IMR-90 (cell line): Measurements from ENCODE around the gene CEP85. TPM values are rescaled to one million over a fixed set of nuclear protein-coding genes. Genes with fewer than 3 reads are reported as not detected.

ENCODE experiments used
- ATAC-seq: fragments of 200-7000 bp; cut with Tn5 transposase; 2 replicates; pipeline ENCODE4 v1.9.1; 2020; ENCODE audit warnings: low read depth, mild to moderate bottlenecking, moderate library complexity
- BruUV-seq: library from RNA; stranded (reverse); fragments of 400-500 nt; replicated peaks from 2 replicates; lab custom pipeline; 2021; lab: Mats Ljungman, UMichigan
- CTCF ChIA-PET: fragments of 300-600 bp; formaldehyde crosslinking; extraction: SDS; loops from one replicate; lab custom pipeline; 2021; ENCODE audit warnings: antibody characterized with exemption; lab: Yijun Ruan, JAX
- POLR2A ChIA-PET: fragments of 300-600 bp; sonication (Branson Sonifier 250); formaldehyde crosslinking; loops from one replicate; lab custom pipeline; 2022; ENCODE audit warnings: antibody characterized with exemption; ENCODE audit not compliant: unreplicated experiment; lab: Charles Lee
- DNase-seq: peaks from one replicate; pipeline ENCODE4 v3.0.0; 2013
- H2AFZ ChIP-seq: replicated peaks from 2 replicates; pipeline ENCODE3; 2013; ENCODE audit warnings: low read length, mild to moderate bottlenecking; ENCODE audit not compliant: poor library complexity
- H2AK5ac ChIP-seq: 2 replicates; pipeline ENCODE4 v1.6.1; 2013; ENCODE audit warnings: low read depth, low read length, inconsistent platforms
- H2AK9ac ChIP-seq: replicated peaks from 2 replicates; pipeline ENCODE3; 2013; ENCODE audit warnings: mild to moderate bottlenecking, low read depth, low read length, moderate library complexity; ENCODE audit not compliant: poor library complexity
- H2BK120ac ChIP-seq: 2 replicates; pipeline ENCODE4 v1.6.1; 2013; ENCODE audit warnings: low read depth, low read length, inconsistent platforms
- H2BK15ac ChIP-seq: 3 replicates; pipeline ENCODE4 v1.6.1; 2013; ENCODE audit warnings: low read depth, low read length, inconsistent platforms
- H2BK20ac ChIP-seq: 2 replicates; pipeline ENCODE4 v1.6.1; 2013; ENCODE audit warnings: low read depth, mild to moderate bottlenecking, inconsistent platforms, low read length, moderate library complexity
- H2BK5ac ChIP-seq: 2 replicates; pipeline ENCODE4 v1.6.1; 2013; ENCODE audit warnings: mild to moderate bottlenecking, low read depth, low read length, inconsistent platforms; ENCODE audit not compliant: poor library complexity, severe bottlenecking
- H3K14ac ChIP-seq: replicated peaks from 2 replicates; pipeline ENCODE4 v1.6.1; 2013; ENCODE audit warnings: low read depth, low read length, inconsistent platforms
- H3K18ac ChIP-seq: 2 replicates; pipeline ENCODE4 v1.6.1; 2013; ENCODE audit warnings: low read depth, low read length, control low read depth
- H3K23ac ChIP-seq: 2 replicates; pipeline ENCODE4 v1.6.1; 2013; ENCODE audit warnings: low read depth, low read length, inconsistent platforms
- H3K27ac ChIP-seq: 2 replicates; pipeline ENCODE4 v1.5.1; 2013; ENCODE audit warnings: mild to moderate bottlenecking, control low read depth, low read length; ENCODE audit not compliant: insufficient read depth
- H3K27me3 ChIP-seq: 2 replicates; pipeline ENCODE4 v1.6.1; 2013; ENCODE audit warnings: low read length; ENCODE audit not compliant: control insufficient read depth, insufficient read depth
- H3K36me3 ChIP-seq: 2 replicates; pipeline ENCODE4 v1.6.1; 2013; ENCODE audit warnings: low read length, mixed read lengths; ENCODE audit not compliant: control insufficient read depth, insufficient read depth
- H3K4ac ChIP-seq: 2 replicates; pipeline ENCODE4 v1.6.1; 2013; ENCODE audit warnings: low read depth, low read length, inconsistent platforms
- H3K4me1 ChIP-seq: 2 replicates; pipeline ENCODE4 v1.6.1; 2013; ENCODE audit warnings: low read length, mixed read lengths; ENCODE audit not compliant: control insufficient read depth, insufficient read depth
- H3K4me2 ChIP-seq: 2 replicates; pipeline ENCODE4 v1.6.1; 2013; ENCODE audit warnings: low read depth, mild to moderate bottlenecking, control low read depth, low read length, moderate library complexity
- H3K4me3 ChIP-seq: 2 replicates; pipeline ENCODE4 v1.5.1; 2013; ENCODE audit warnings: low read depth, mild to moderate bottlenecking, control low read depth, low read length, moderate library complexity; ENCODE audit not compliant: insufficient read depth
- H3K56ac ChIP-seq: 2 replicates; pipeline ENCODE4 v1.6.1; 2013; ENCODE audit warnings: low read length, inconsistent platforms; ENCODE audit not compliant: insufficient read depth; ENCODE audit errors: extremely low read depth
- H3K79me1 ChIP-seq, 2 experiments: 2 replicates each; pipeline ENCODE4 v1.6.1; 2013; ENCODE audit warnings: low read length in 2 of 2, inconsistent platforms in 1 of 2, low read depth in 1 of 2
- H3K9ac ChIP-seq: 2 replicates; pipeline ENCODE4 v1.6.1; 2013; ENCODE audit warnings: low read depth, low read length, control low read depth
- H3K9me1 ChIP-seq: 2 replicates; pipeline ENCODE4 v1.6.1; 2013; ENCODE audit warnings: low read length, inconsistent platforms; ENCODE audit not compliant: insufficient read depth
- H3K9me3 ChIP-seq: 2 replicates; pipeline ENCODE4 v1.6.1; 2013; ENCODE audit warnings: low read length; ENCODE audit not compliant: control insufficient read depth, insufficient read depth
- H4K20me1 ChIP-seq: 2 replicates; pipeline ENCODE4 v1.6.1; 2013; ENCODE audit warnings: low read length, inconsistent platforms; ENCODE audit not compliant: insufficient read depth
- H4K5ac ChIP-seq: 2 replicates; pipeline ENCODE4 v1.6.1; 2013; ENCODE audit warnings: mild to moderate bottlenecking, low read depth, low read length, control low read depth
- H4K8ac ChIP-seq, 2 experiments: 2 replicates each; pipeline ENCODE4 v1.6.1; 2013; ENCODE audit warnings: low read depth in 2 of 2, low read length in 2 of 2, control low read depth in 1 of 2, inconsistent platforms in 1 of 2
- H4K91ac ChIP-seq: 2 replicates; pipeline ENCODE4 v1.6.1; 2013; ENCODE audit warnings: low read depth, low read length, inconsistent platforms; ENCODE audit not compliant: insufficient read depth
- CHD1 ChIP-seq: IDR thresholded peaks from 2 replicates; pipeline ENCODE4 v1.6.1; 2012; ENCODE audit warnings: low read depth, low read length, improper control_type of control experiment
- CTCF ChIP-seq: conservative IDR thresholded peaks from 2 replicates; pipeline ENCODE4 v1.5.1; 2012; ENCODE audit warnings: mild to moderate bottlenecking, low read depth, low read length, improper control_type of control experiment
- ELK1 ChIP-seq: fragments of 150-350 bp; IDR thresholded peaks from 2 replicates; pipeline ENCODE4 v1.6.1; 2016; ENCODE audit warnings: low read depth, mild to moderate bottlenecking, low read length, moderate library complexity, borderline replicate concordance
- MAZ ChIP-seq: IDR thresholded peaks from 2 replicates; pipeline ENCODE4 v1.6.1; 2012; ENCODE audit warnings: low read depth, mild to moderate bottlenecking, low read length, improper control_type of control experiment, moderate library complexity, borderline replicate concordance
- USF2 ChIP-seq: fragments of 150-350 bp; IDR thresholded peaks from 2 replicates; pipeline ENCODE4 v1.6.1; 2017; ENCODE audit warnings: mild to moderate bottlenecking, antibody characterized with exemption, low read length, low read depth
- WGBS, 2 experiments: methylation state at CpG; one replicate each; pipeline versions ENCODE4 v1.1.5 to v1.1.7; 2013; ENCODE audit warnings: missing lambda C conversion rate in 2 of 2; ENCODE audit not compliant: insufficient read length in 1 of 2; ENCODE audit errors: extremely low coverage in 2 of 2; 5-methylcytosine and 5-hydroxymethylcytosine counted together
- dilution Hi-C: fragments of 300-500 bp; cut with HindIII; formaldehyde crosslinking; loops from one replicate; pipeline ENCODE4 v1.14.3; 2018; ENCODE audit warnings: low sequenced_read_pairs; ENCODE audit not compliant: unreplicated experiment
- in situ Hi-C: fragments of 300-500 bp; cut with MboI; formaldehyde crosslinking; loops from 3 replicates; pipeline ENCODE4 v1.14.3; 2019; ENCODE audit warnings: low sequenced_read_pairs, inconsistent platforms, mixed read lengths
- intact Hi-C: fragments of 100-400 bp; cut with micrococcal nuclease; formaldehyde crosslinking; loops from 2 replicates; pipeline ENCODE4 v1.10.0; 2022
- polyA plus RNA-seq, 3 experiments: library from polyadenylated mRNA; depleted of rRNA; stranded (reverse); fragments of >200 nt; gene quantifications; 2 replicates each; pipeline ENCODE4 v1.2.3, GENCODE V29; 2012; ENCODE audit warnings: low replicate concordance in 1 of 3
- total RNA-seq: library from RNA; depleted of rRNA; stranded (reverse); fragments of >200 nt; gene quantifications from 2 replicates; pipeline ENCODE4 v1.2.3, GENCODE V29; 2012

Gene CEP85
- total and polyA plus RNA-seq, 2 of the 4 experiments (the other 2 are of a cell fraction) = 11.5 to 11.8 TPM

GRCh38 chr1:26257222-26257621, 23.2 kb downstream of the CEP85 start:
- in situ Hi-C loops (no loop called here), intact Hi-C loops (no loop called here), dilution Hi-C loops (no loop called here)
- Histone ChIP-seq H3K9ac (no peak overlapping the region), H2BK5ac (no peak overlapping the region), H3K36me3 (peaks cover 15% of the 10 kb centered on the region), H3K4me1 (no peaks in the 10 kb centered on the region), H4K91ac (no peak overlapping the region), H2BK120ac (no peak overlapping the region), H2AK9ac (no peak overlapping the region), H3K79me1 (peaks cover 7 to 16% of the 10 kb centered on the region in 2 experiments; a peak in 2 of 4 replicates), H3K18ac (no peak overlapping the region), H3K9me1 (0 out of 2 replicates have a peak, but pooled peaks cover 3% of the 10 kb centered on the region), H3K27ac (no peak overlapping the region), H4K20me1 (no peaks in the 10 kb centered on the region), H2AK5ac (no peak overlapping the region), H4K8ac (no peak overlapping the region), H3K4me3 (no peak overlapping the region), H2AFZ (no peak overlapping the region), H3K14ac (no peak overlapping the region), H2BK15ac (no peak overlapping the region), H3K4ac (no peak overlapping the region), H3K9me3 (no peaks in the 10 kb centered on the region), H3K56ac (no peak overlapping the region), H4K5ac (no peak overlapping the region), H3K4me2 (no peak overlapping the region), H2BK20ac (no peak overlapping the region), H3K23ac (no peak overlapping the region), H3K27me3 (no peaks in the 10 kb centered on the region)
- CTCF ChIA-PET = interaction anchor here (0.8 kb wide), 1 partner anchor 87 kb away, joined by 3 read pairs; the partner anchor contains the start of gene ZNF593
- DNase-seq = no peak
- POLR2A ChIA-PET = no interaction called here
- no peak for ATAC-seq
- no peak for TF ChIP-seq USF2
- no peak for TF ChIP-seq CHD1
- TF ChIP-seq CTCF = no peak
- no peak for TF ChIP-seq MAZ
- no peak for TF ChIP-seq ELK1
- BruUV-seq = no TSS peak
- WGBS, 2 experiments = no CpG with 5 or more reads among the region's 2 CpGs
